AG09309 (cell line): ENCODE measurements around the gene MDP1.

Source experiments
- DNase-seq: peaks from one replicate; pipeline ENCODE4 v3.0.0-alpha.2; 2010; ENCODE audit warnings: low read depth
- H3K4me3 ChIP-seq: 2 replicates; pipeline ENCODE4 v1.5.1; 2011; ENCODE audit warnings: mild to moderate bottlenecking, low read depth, low read length, moderate library complexity; ENCODE audit not compliant: control insufficient read depth
- TF ChIP-seq, protein P1 (sequence below): IDR thresholded peaks from 2 replicates; pipeline ENCODE4 v1.5.1; 2011; ENCODE audit warnings: mild to moderate bottlenecking, low read depth, low read length, inconsistent platforms; ENCODE audit not compliant: insufficient read depth, control insufficient read depth; ENCODE audit errors: missing control alignments

The MDP1 gene

DNA sequence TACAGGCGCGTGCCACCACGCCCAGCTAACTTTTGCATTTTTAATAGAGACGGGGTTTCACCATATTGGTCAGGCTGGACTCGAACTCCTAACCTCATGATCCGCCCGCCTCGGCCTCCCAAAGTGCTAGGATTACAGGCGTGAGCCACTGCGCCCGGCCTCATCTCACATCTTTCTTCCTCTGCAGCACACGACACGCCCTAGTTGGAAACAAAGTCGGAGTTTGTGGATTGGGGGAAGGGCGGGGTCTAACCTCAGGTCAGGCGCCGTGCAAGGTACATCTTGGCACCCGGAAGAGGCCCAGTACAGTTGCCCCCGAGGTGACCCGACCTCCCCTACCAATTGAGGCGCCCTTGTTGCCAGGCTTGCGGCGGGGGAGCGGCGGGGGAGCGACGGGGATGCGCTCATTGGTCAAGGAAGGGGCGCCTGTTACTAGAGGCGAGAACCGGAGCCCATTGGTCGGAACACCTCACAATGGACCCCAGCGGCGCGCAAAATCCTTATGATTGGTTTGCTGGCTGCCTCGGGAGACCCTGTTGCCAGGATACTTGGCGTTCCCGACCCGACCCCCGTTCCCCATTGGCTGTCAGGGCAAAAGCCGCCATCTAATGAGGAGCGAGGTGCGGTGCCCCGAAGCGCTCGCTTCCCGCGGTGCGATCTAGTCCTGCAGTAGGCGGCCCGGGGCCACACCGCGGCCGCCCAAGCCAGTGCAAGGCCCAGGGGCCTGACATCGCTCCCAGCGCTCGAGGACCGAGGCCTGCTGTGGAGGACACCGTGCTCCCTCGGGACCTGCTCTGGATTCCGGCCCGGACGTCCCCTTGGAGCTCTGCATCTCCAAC, 44.2 kb downstream of the MDP1 start, which contains the start of gene REC8:
REC8 (plus strand) TSS at position 659 of the 839 bp plus-strand sequence. CDS start 473 bp downstream, outside the sequence.
- no peak within 1 kb of the TSS for H3K4me3 ChIP-seq
- TF ChIP-seq, protein P1, sequence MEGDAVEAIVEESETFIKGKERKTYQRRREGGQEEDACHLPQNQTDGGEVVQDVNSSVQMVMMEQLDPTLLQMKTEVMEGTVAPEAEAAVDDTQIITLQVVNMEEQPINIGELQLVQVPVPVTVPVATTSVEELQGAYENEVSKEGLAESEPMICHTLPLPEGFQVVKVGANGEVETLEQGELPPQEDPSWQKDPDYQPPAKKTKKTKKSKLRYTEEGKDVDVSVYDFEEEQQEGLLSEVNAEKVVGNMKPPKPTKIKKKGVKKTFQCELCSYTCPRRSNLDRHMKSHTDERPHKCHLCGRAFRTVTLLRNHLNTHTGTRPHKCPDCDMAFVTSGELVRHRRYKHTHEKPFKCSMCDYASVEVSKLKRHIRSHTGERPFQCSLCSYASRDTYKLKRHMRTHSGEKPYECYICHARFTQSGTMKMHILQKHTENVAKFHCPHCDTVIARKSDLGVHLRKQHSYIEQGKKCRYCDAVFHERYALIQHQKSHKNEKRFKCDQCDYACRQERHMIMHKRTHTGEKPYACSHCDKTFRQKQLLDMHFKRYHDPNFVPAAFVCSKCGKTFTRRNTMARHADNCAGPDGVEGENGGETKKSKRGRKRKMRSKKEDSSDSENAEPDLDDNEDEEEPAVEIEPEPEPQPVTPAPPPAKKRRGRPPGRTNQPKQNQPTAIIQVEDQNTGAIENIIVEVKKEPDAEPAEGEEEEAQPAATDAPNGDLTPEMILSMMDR, result no peak
- DNase-seq, result no peak

DNA sequence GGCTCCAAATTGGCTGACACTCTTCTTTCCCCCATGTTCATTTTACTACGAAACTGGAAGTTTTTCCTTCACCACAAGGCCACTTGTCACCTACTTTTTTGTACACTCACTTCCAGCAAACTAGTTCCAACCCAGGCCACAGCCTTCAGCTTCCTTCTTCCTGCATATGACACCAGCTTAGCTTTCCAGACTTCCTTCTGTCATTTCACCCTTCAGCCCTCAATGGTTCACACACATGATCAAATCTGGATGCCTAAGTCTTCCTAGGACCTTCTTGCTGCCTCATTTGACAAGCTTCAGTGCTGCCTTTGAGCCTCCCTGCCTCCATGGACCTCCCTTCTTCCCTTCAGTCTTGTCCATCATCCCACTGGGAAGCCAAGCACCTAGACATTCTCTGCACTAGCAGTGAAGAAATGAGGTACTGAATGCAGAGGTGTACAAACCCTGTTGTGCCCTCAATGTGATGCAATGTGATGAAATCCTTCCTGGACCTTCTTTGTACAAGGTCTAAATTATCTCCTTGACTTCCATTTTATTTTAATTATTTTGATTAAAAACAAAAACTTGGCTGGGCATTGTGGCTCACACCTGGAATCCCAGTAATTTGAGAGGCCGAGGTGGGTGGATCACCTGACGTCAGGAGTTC, 48.3 kb downstream of the MDP1 start:
- TF ChIP-seq, protein P1, result no peak
- DNase-seq, result no peak

DNA sequence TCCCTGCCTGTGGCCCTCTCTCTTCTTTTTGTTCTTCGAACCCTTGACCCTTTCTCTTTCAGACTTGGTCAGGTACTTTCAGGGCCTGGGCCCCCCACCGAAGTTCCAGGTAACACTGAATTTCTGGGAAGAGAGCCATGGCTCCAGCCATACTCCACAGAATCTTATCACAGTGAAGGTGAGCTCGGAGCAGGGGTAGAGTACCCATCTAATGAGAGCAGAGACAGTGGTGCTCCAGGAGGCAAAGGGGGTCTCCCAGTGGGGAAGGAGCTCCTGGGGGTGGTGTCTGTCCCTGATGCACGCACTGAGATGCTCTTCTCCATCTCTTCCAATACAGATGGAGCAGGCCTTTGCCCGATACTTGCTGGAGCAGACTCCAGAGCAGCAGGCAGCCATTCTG, 50.1 kb downstream of the MDP1 start:
- no peak overlapping the region for H3K4me3 ChIP-seq
- DNase-seq, result no peak
- TF ChIP-seq, protein P1, result no peak

More for the DNA sequence above, 48.3 kb downstream of the MDP1 start:
- H3K4me3 ChIP-seq, result no peak overlapping the region

DNA sequence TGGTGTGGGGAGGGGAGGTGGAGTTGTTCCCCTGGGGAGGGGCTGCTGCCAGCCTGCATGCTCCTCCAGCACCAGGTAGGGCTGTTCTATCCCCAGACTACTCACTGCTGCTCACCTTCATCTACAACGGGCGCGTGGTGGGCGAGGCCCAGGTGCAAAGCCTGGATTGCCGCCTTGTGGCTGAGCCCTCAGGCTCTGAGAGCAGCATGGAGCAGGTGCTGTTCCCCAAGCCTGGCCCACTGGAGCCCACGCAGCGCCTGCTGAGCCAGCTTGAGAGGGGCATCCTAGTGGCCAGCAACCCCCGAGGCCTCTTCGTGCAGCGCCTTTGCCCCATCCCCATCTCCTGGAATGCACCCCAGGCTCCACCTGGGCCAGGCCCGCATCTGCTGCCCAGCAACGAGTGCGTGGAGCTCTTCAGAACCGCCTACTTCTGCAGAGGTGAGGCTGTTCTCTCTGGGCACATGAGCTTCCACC, 51.3 kb downstream of the MDP1 start:
- H3K4me3 ChIP-seq, result no peak overlapping the region
- TF ChIP-seq, protein P1, result no peak
- DNase-seq, result no peak
